ENCODE measurements around the gene POLR2J.

The POLR2J gene

DNA sequence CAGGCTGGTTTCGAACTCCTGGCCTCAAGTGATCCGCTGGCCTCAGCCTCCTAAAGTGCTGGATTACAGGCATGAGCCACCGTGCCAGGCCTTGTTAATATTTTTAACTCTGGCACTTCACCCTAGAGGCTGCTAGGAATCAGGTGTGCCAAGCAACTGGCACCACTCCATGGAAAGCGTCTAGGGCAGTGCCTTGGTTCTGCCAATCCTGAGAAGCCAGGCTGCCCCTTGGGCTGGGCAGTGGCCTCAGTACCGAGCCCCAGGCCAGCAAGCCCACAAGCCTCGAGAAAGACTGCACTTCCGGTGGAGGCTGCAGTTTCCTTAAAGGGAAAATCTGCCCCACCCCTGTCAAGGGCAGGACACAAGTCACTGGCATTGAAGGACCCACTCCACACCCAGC, 25.4 kb downstream of the POLR2J start:
- DNase-seq (ENCODE audit: low spot score): no peak
- TF ChIP-seq, protein P1, sequence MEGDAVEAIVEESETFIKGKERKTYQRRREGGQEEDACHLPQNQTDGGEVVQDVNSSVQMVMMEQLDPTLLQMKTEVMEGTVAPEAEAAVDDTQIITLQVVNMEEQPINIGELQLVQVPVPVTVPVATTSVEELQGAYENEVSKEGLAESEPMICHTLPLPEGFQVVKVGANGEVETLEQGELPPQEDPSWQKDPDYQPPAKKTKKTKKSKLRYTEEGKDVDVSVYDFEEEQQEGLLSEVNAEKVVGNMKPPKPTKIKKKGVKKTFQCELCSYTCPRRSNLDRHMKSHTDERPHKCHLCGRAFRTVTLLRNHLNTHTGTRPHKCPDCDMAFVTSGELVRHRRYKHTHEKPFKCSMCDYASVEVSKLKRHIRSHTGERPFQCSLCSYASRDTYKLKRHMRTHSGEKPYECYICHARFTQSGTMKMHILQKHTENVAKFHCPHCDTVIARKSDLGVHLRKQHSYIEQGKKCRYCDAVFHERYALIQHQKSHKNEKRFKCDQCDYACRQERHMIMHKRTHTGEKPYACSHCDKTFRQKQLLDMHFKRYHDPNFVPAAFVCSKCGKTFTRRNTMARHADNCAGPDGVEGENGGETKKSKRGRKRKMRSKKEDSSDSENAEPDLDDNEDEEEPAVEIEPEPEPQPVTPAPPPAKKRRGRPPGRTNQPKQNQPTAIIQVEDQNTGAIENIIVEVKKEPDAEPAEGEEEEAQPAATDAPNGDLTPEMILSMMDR (conservative IDR thresholded peaks at IDR 0.05; ENCODE audit: low read depth): no peak
- peak overlapping the region; percentile 34 for H3K27ac ChIP-seq
- CTCF ChIA-PET: no interaction called here
- POLR2A ChIA-PET (ENCODE audit: low non-redundant PET): no interaction called here

DNA sequence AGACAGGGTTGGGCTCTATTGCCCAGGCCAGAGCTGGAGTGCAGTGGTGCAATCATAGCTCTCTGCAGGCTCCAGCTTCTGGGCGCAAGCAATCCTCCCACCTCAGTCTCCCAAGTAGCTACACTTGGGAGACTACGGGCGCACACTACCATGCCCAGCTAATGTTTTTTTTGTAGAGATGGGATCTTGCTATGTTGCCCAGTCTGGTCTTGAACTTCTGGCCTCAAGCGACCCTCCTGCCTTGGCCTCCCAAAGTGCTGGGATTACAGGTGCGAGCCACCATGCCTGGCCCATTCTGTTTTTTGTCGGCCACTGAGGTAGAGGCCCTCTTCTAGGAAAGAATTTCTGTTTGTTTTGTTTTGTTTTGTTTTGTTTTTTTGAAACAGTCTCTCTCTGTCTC, 26.3 kb downstream of the POLR2J start:
- CTCF ChIA-PET: interaction anchor here (1.4 kb wide), 1 partner anchor 12 kb away, joined by 4 read pairs; no protein-coding TSS in a partner anchor
- no peak for DNase-seq (ENCODE audit: low spot score)
- H3K27ac ChIP-seq: peak overlapping the region; percentile 56
- TF ChIP-seq, protein P1 (conservative IDR thresholded peaks at IDR 0.05; ENCODE audit: low read depth): no peak
- POLR2A ChIA-PET (ENCODE audit: low non-redundant PET): no interaction called here

DNA sequence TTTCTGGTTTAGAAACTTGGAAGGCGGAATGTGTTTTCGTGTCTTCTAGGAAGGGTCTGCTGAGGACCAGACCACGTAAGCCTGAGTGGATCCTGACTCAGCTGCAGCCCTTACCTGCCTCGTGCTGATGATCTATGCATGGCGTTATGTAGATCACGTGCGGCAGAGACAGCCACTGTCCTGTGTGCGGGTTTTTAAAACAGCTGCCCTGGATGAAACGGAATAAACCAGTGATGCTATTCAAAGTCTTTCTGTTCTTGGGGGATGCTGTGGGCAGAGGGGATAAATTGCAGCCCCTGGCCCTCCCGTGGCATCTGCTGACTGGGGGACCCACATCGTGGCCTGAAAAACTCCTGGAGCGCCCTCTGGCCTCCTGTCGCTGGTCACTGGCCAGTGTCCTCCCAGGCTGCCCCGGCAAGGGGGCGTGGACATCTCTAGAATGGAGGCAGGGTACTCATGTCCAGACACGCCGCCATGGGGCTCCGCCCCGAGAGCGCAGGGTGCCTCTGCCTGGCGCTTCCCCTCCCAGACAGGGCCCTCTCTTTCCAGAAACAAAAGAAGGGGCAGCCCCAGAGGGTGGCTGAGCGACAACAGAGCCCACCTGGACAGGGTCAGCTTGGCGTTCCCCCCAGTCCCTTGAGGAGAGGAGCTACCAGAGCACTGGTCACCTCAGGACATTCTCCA, 27.2 kb downstream of the POLR2J start:
- TF ChIP-seq, protein P1 (conservative IDR thresholded peaks at IDR 0.05; ENCODE audit: low read depth): no peak
- ChIA-PET POLR2A (ENCODE audit: low non-redundant PET) (interaction anchor here (0.5 kb wide), 1 partner anchor 9 kb away, joined by 3 read pairs; no protein-coding TSS in a partner anchor), CTCF (interaction anchor here (0.7 to 1.4 kb wide), 2 partner anchors 11 to 17 kb away, joined by 3 to 4 read pairs; no protein-coding TSS in a partner anchor)
- peak; percentile 77 for DNase-seq (ENCODE audit: low spot score)
- peak overlapping the region; percentile 56 for H3K27ac ChIP-seq

DNA sequence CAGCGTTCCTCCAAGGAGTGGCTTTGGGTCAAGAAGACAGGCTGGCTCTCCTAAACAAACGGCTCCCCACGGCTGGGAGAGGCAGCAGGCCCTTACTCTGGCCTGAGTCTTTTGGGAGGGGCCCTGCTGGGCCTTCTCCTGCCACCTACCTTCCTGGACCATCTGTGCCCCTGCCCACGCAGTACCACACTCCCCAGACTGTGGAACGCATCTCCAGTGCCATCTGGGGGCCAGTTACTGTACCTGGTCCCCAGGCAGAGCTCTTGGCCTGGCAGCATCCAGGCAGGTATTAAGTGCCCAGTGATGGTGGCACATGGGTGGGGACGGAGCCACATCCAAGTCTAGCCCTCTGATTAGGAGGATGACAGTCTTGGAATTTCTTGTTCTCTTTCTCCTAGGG, 28.5 kb downstream of the POLR2J start:
- POLR2A ChIA-PET (ENCODE audit: low non-redundant PET): interaction anchor here (0.6 kb wide), 1 partner anchor 17 kb away, joined by 6 read pairs; no protein-coding TSS in a partner anchor
- TF ChIP-seq, protein P1 (conservative IDR thresholded peaks at IDR 0.05; ENCODE audit: low read depth): no peak
- H3K27ac ChIP-seq: peak overlapping the region; percentile 56; the same call in 1 of the 2 replicates
- DNase-seq (ENCODE audit: low spot score): no peak
- CTCF ChIA-PET: interaction anchor here (0.6 to 0.7 kb wide), 3 partner anchors 13 to 51 kb away, joined by 4 to 8 read pairs (median 4); no protein-coding TSS in a partner anchor

DNA sequence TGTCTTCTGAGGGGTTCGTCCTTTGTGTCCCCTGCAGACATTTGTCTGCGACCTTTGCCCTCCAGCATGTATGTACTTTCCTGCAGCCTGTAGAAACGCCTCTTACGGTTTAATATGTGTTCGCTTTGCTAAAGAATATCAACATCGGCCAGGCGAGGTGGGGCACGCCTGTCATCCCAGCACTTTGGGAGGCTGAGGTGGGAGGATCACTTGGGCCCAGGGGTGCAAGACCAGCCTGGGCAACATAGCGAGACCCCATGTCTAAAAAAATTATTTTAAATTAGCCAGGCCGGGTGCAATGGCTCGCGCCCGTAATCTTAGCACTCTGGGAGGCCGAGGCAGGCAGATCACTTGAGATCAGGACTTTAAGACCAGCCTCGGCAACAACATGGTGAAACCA, 29.6 kb downstream of the POLR2J start:
- H3K27ac ChIP-seq: no peak overlapping the region
- DNase-seq (ENCODE audit: low spot score): no peak
- ChIA-PET CTCF (no interaction called here), POLR2A (ENCODE audit: low non-redundant PET) (no interaction called here)
- TF ChIP-seq, protein P1 (conservative IDR thresholded peaks at IDR 0.05; ENCODE audit: low read depth): no peak

DNA sequence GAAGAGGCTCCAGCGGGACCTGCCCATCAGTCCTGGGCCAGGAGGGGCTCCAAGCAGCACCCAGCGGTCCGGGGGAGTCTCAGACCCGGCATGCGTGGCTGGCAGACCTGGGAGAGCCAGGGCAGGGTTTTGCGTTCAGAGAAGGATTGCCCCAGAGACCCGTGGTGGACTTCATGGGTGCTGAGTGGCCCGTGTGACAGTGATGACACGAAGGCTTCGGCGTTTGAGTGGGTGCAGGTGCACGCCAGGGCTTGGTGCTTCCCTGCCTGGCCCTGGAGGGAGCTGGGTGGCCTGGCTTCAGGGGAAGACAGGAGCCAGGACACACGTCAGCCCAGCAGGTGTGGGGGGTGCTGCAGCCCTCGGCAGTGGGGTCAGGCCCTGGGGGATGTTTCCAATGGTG, 31.4 kb downstream of the POLR2J start:
- TF ChIP-seq, protein P1 (conservative IDR thresholded peaks at IDR 0.05; ENCODE audit: low read depth): no peak
- no peak overlapping the region for H3K27ac ChIP-seq
- CTCF ChIA-PET: no interaction called here
- POLR2A ChIA-PET (ENCODE audit: low non-redundant PET): no interaction called here
- no peak for DNase-seq (ENCODE audit: low spot score)

Measured in RWPE1 (cell line).